Left lung (tissue), 10 donors: ENCODE results near the gene DTYMK. TPM values are rescaled to one million over a fixed set of nuclear protein-coding genes. Genes with fewer than 3 reads are reported as not detected.

Experiments used
- ATAC-seq: fragments of 200-7000 bp; cut with Tn5 transposase; one replicate; pipeline ENCODE4 v1.9.1; 2020; ENCODE audit warnings: moderate library complexity
- DNase-seq, 4 donors: peaks; one replicate each; pipeline ENCODE4 v3.0.0-alpha.2; 2013 to 2020
- H3K27ac ChIP-seq, 2 donors: fragments of 200-600 bp; sonication (generic) in 1 of 2; one replicate each; pipeline versions ENCODE4 v1.5.0 to v1.8.0; 2020 to 2021
- H3K27me3 ChIP-seq, 2 donors: fragments of 200-600 bp; sonication (generic) in 1 of 2; one replicate each; pipeline versions ENCODE4 v1.5.0 to v1.8.0; 2020 to 2021
- H3K36me3 ChIP-seq, 2 donors: fragments of 200-600 bp; sonication (generic) in 1 of 2; one replicate each; pipeline versions ENCODE4 v1.5.0 to v1.8.0; 2020 to 2021
- H3K4me1 ChIP-seq, 2 donors: fragments of 200-600 bp; one replicate each; pipeline ENCODE4 v1.8.0; 2021
- H3K4me3 ChIP-seq, 2 donors: fragments of 200-600 bp; sonication (generic) in 1 of 2; one replicate each; pipeline versions ENCODE4 v1.5.0 to v1.8.0; 2020 to 2021; ENCODE audit warnings: mild to moderate bottlenecking in 1 of 2
- H3K9me3 ChIP-seq, 2 donors: fragments of 200-600 bp; sonication (generic) in 1 of 2; one replicate each; pipeline versions ENCODE4 v1.5.0 to v1.8.0; 2020 to 2021
- CTCF ChIP-seq, 2 donors: fragments of 200-600 bp; sonication (generic) in 1 of 2; IDR thresholded peaks; one replicate each; pipeline versions ENCODE4 v1.5.0 to v1.8.0; 2021; ENCODE audit warnings: antibody characterized with exemption in 2 of 2
- intact Hi-C, 2 donors: fragments of 100-400 bp; cut with DNase I; formaldehyde crosslinking; loops; one replicate each; pipeline versions ENCODE4 v1.11.2 to v1.14.2; 2022
- polyA plus RNA-seq, 6 donors: library from polyadenylated mRNA; unstranded; fragments of 120-200 nt; gene quantifications; one replicate each; pipeline ENCODE4 v1.2.1, GENCODE V29; 2013; ENCODE audit not compliant: insufficient read length in 6 of 6
- total RNA-seq, 2 donors: library from RNA; stranded (reverse); fragmentation: NEBNext Ultra II Directional; extraction: Animal tissue kit (Norgen Biotek cat#: 25700); gene quantifications; one replicate each; pipeline ENCODE4 v1.2.1, GENCODE V29; 2021
- donor health status: DM: no; HTN: yes; CAD: no.
- donor health status: DM: no; HTN: no; CAD: no.

The DTYMK gene
- total and polyA plus RNA-seq, 8 donors: 28.7 to 56.2 (median 42.2) TPM

GRCh38 chr2:241729868-241730267 lies 43.3 kb upstream of the DTYMK start:
- DNase-seq (no peak), ATAC-seq (no peak)
- H3K4me1 ChIP-seq: peaks cover 0 to 43% of the 10 kb centered on the region in 2 donors
- intact Hi-C loops: loop anchor here in 1 of 2 donors (10.0 kb wide), 1 partner anchor 145 kb away; no protein-coding TSS in a partner anchor
- H3K36me3 ChIP-seq: peaks cover 0 to 18% of the 10 kb centered on the region in 2 donors
- no peak for TF ChIP-seq CTCF (IDR thresholded peaks at IDR 0.05)
- H3K27ac ChIP-seq: peak overlapping the region in 1 of 2 donors; percentile 14
- no peak overlapping the region for H3K4me3 ChIP-seq
- H3K27me3 ChIP-seq: no peaks in the 10 kb centered on the region
- H3K9me3 ChIP-seq: no peaks in the 10 kb centered on the region

GRCh38 chr2:241728627-241729026 lies 42.0 kb upstream of the DTYMK start:
- no peak for DNase-seq
- no peak for TF ChIP-seq CTCF (IDR thresholded peaks at IDR 0.05)
- no peak overlapping the region for H3K27ac ChIP-seq
- no peaks in the 10 kb centered on the region for H3K9me3 ChIP-seq
- H3K4me1 ChIP-seq: peaks cover 0 to 38% of the 10 kb centered on the region in 2 donors
- H3K36me3 ChIP-seq: peaks cover 0 to 30% of the 10 kb centered on the region in 2 donors
- no peak overlapping the region for H3K4me3 ChIP-seq
- no peak for ATAC-seq
- intact Hi-C loops: no loop called here
- no peaks in the 10 kb centered on the region for H3K27me3 ChIP-seq

- H3K4me3 ChIP-seq: no peak overlapping the region
- peaks cover 0 to 4% of the 10 kb centered on the region in 2 donors for H3K9me3 ChIP-seq
- no peak overlapping the region for H3K27ac ChIP-seq
- peaks cover 0 to 36% of the 10 kb centered on the region in 2 donors for H3K36me3 ChIP-seq
- TF ChIP-seq CTCF (IDR thresholded peaks at IDR 0.05): no peak
- ATAC-seq: no peak
- H3K4me1 ChIP-seq: peaks cover 0 to 34% of the 10 kb centered on the region in 2 donors
- intact Hi-C loops: no loop called here
- H3K27me3 ChIP-seq: no peaks in the 10 kb centered on the region
- DNase-seq: no peak
Observed at GRCh38 chr2:241728000-241728399, 41.4 kb upstream of the DTYMK start.

- no peaks in the 10 kb centered on the region for H3K27me3 ChIP-seq
- ATAC-seq (no peak), DNase-seq (no peak)
- peaks cover 0 to 20% of the 10 kb centered on the region in 2 donors for H3K4me1 ChIP-seq
- no peak overlapping the region for H3K4me3 ChIP-seq
- peaks cover 0 to 12% of the 10 kb centered on the region in 2 donors for H3K9me3 ChIP-seq
- TF ChIP-seq CTCF (IDR thresholded peaks at IDR 0.05): no peak
- peaks cover 0 to 52% of the 10 kb centered on the region in 2 donors for H3K36me3 ChIP-seq
- intact Hi-C loops: no loop called here
- H3K27ac ChIP-seq: no peak overlapping the region
Observed at GRCh38 chr2:241726459-241726858, 39.8 kb upstream of the DTYMK start.

GRCh38 chr2:241724975-241725870 lies 38.6 kb upstream of the DTYMK start:
- ATAC-seq: no peak
- no peak for TF ChIP-seq CTCF (IDR thresholded peaks at IDR 0.05)
- intact Hi-C loops: no loop called here
- Histone ChIP-seq H3K27ac (no peak overlapping the region), H3K36me3 (peaks cover 0 to 64% of the 10 kb centered on the region in 2 donors), H3K27me3 (no peaks in the 10 kb centered on the region), H3K4me1 (peaks cover 0 to 7% of the 10 kb centered on the region in 2 donors), H3K4me3 (no peak overlapping the region), H3K9me3 (peaks cover 0 to 12% of the 10 kb centered on the region in 2 donors)
- DNase-seq: no peak
